Body of pancreas (tissue), 4 donors: ENCODE measurements around the gene DYRK1B. TPM values are rescaled to one million over a fixed set of nuclear protein-coding genes. Genes with fewer than 3 reads are reported as not detected.
A peak's percentile ranks its signal among the peaks of the same experiment; 100 is the strongest.
"Not testable (repeated sequence)": the region's sequence is repeated elsewhere in the genome, so short reads cannot be mapped to it uniquely, and the experiment has no call there.

Experiments used
- ATAC-seq: fragments of 150-250 bp; one replicate; pipeline ENCODE4 v1.9.1; 2016
- DNase-seq, 4 donors: peaks; one replicate each; pipeline ENCODE4 v3.0.0-alpha.2; 2019
- H3K27ac ChIP-seq, 4 donors: fragments of 200-600 bp; sonication (generic); 1 replicate in 3 of 4; 2 replicates in 1 of 4; pipeline versions ENCODE4 v1.5.1 to v1.6.1; 2016 to 2019; ENCODE audit warnings: mild to moderate bottlenecking in 1 of 4, mixed read lengths in 1 of 4, moderate library complexity in 1 of 4
- H3K27me3 ChIP-seq, 2 donors: fragments of 200-600 bp; sonication (generic); one replicate each; pipeline ENCODE4 v1.6.0; 2016; ENCODE audit warnings: mild to moderate bottlenecking in 1 of 2
- H3K36me3 ChIP-seq, 2 donors: fragments of 200-600 bp; sonication (generic); replicated peaks in 1 of 2; 2 replicates each; pipeline ENCODE4 v1.5.1; 2016; ENCODE audit warnings: low read depth in 2 of 2; ENCODE audit not compliant: insufficient read depth in 1 of 2
- H3K4me1 ChIP-seq: fragments of 200-600 bp; sonication (generic); one replicate; pipeline ENCODE4 v1.6.0; 2016
- H3K4me3 ChIP-seq, 2 donors: fragments of 200-600 bp; sonication (generic); 1 replicate in 1 of 2; 2 replicates in 1 of 2; pipeline ENCODE4 v1.5.1; 2016 to 2019
- H3K9me3 ChIP-seq, 3 donors: fragments of 200-600 bp; sonication (generic); 1 replicate in 2 of 3; 2 replicates in 1 of 3; pipeline ENCODE4 v1.5.1; 2016
- POLR2A ChIP-seq, 3 donors: fragments of 450-650 bp; IDR thresholded peaks; one replicate each; pipeline ENCODE4 v1.6.1; 2016; ENCODE audit warnings: antibody characterized with exemption in 3 of 3, mild to moderate bottlenecking in 2 of 3
- WGBS, 2 donors: methylation state at CpG; one replicate each; pipeline ENCODE4 v1.1.5; 2017; 5-methylcytosine and 5-hydroxymethylcytosine counted together
- intact Hi-C: fragments of 100-400 bp; cut with DNase I; formaldehyde crosslinking; loops from one replicate; pipeline ENCODE4 v1.15.1; 2023
- total RNA-seq, 2 donors: library from RNA; depleted of rRNA; stranded (reverse); fragments of >200 nt; gene quantifications; one replicate each; pipeline ENCODE4 v1.1.0, GENCODE V29; 2016
- TF ChIP-seq, protein P1 (sequence below), 7 experiments: fragments of 450-650 bp in 4 of 7; fragments of 200-600 bp in 3 of 7; sonication (generic) in 3 of 7; IDR thresholded peaks; one replicate each; pipeline ENCODE4 v1.5.1; 2016 to 2019; ENCODE audit warnings: antibody characterized with exemption in 7 of 7

DYRK1B gene
- total RNA-seq = 10 to 100 TPM; 11.9 to 21.1 TPM

- DNase-seq (peak; percentile 97 to 99 (median 98)), ATAC-seq (peak; percentile 93)
- 0% methylated on average over 5 to 37 of the region's 59 CpGs for WGBS, 2 donors
- Histone ChIP-seq H3K36me3 (peaks cover 14 to 31% of the 10 kb centered on the region in 2 donors), H3K27me3 (no peaks in the 10 kb centered on the region), H3K27ac (peak within 1 kb of the TSS; percentile 60 to 90 (median 83)), H3K9me3 (no peaks in the 10 kb centered on the region), H3K4me3 (peak within 1 kb of the TSS; percentile 91 to 100), H3K4me1 (peaks cover 20% of the 10 kb centered on the region)
- TF ChIP-seq POLR2A (IDR thresholded peaks at IDR 0.05) = peak in 2 of 3 donors; percentile 56 to 60
- TF ChIP-seq, protein P1, sequence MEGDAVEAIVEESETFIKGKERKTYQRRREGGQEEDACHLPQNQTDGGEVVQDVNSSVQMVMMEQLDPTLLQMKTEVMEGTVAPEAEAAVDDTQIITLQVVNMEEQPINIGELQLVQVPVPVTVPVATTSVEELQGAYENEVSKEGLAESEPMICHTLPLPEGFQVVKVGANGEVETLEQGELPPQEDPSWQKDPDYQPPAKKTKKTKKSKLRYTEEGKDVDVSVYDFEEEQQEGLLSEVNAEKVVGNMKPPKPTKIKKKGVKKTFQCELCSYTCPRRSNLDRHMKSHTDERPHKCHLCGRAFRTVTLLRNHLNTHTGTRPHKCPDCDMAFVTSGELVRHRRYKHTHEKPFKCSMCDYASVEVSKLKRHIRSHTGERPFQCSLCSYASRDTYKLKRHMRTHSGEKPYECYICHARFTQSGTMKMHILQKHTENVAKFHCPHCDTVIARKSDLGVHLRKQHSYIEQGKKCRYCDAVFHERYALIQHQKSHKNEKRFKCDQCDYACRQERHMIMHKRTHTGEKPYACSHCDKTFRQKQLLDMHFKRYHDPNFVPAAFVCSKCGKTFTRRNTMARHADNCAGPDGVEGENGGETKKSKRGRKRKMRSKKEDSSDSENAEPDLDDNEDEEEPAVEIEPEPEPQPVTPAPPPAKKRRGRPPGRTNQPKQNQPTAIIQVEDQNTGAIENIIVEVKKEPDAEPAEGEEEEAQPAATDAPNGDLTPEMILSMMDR (IDR thresholded peaks at IDR 0.05) = no peak
- intact Hi-C loops = no loop called here
These were observed at the start of gene DYRK1B for GRCh38 chr19:39833464-39834286. Gene DYRK1B (minus strand): TSS chr19:39834162. CDS start chr19:39831867, 2,295 bp downstream.

DNA sequence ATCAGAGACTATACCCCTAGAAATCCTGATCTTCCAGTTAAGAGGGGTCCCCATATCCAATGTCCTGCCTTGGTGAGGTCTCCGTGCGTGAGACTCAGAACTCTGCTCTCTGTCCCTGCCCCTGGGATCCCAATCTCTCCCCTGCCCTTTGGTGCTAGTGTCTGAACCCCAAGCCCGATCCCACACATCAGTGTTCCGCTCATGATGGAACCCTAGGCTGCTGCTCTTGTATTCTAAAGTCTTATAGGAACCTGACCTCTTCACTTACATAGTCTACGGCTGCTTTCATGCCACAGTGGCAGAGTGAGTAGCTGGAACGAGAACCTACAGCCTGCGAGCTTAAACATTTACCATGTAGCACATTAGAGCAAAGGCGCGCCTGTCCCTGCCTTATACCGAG is 48.7 kb upstream of the DYRK1B start:
- H3K27ac ChIP-seq, H3K4me1 ChIP-seq, intact Hi-C loops, H3K36me3 ChIP-seq, H3K4me3 ChIP-seq, H3K27me3 ChIP-seq, DNase-seq, ATAC-seq, H3K9me3 ChIP-seq: not testable (repeated sequence)
- 70 to 77% methylated on average over 5 to 7 of the region's 10 CpGs for WGBS, 2 donors

DNA sequence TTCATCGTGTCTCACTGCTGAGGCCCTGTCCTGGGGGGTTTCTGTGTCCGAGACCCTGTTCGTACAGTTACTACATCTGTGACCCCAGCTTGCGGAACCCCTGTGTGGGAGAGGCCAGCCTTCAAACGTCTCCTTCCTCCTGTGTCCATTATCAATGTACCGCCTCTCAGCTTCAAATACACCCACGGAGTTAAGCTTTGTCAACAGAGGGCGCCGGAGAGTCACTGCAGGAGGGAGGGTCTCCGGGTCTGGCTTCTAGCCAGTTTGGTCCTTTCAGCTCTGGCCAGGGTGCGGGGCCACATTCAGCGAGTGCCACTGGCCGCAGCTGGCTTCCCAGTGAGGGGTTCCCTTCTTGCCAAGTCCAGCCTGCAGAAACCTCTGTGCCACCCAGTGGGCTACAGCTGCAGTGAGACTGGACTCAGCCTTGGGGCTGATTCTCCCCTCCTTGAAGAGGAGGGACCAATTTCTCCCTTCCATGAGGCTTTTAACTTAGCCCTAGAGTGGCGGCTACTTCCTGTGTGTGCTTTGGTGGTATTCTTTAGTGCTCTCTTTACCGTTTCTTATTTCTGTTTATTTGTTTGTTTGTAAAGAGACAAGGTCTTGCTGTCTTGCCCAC is 47.6 kb upstream of the DYRK1B start:
- H3K36me3 ChIP-seq, H3K4me3 ChIP-seq, H3K9me3 ChIP-seq, intact Hi-C loops, H3K27ac ChIP-seq, H3K4me1 ChIP-seq, H3K27me3 ChIP-seq: not testable (repeated sequence)
- peak in 1 of 4 donors; percentile 37 for DNase-seq
- TF ChIP-seq, protein P1 (IDR thresholded peaks at IDR 0.05) = peak in 3 of 7 experiments; percentile 8 to 16 (median 15)
- peak; percentile 75 for ATAC-seq
- WGBS, 2 donors = 12 to 16% methylated on average over 12 to 13 of the region's 15 CpGs

DNA sequence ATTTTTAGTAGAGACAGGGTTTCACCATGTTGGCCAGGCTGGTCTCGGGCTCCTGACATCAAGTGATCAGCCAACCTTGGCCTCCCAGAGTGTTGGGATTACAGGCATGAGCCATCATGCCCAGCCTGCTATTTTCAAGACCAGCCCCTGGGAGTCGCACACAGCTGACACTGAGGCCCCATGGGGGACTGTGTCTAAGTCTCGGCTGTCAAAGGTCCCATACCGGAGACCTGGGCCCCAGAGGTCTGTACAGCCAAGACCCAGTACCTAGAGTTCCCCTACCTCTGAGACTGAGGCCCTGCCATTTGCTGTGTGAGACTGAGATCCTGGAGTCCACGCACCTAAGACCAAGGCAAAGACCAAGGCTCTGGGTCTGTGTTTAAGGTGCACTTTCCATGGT is 46.3 kb upstream of the DYRK1B start:
- H3K27ac ChIP-seq, H3K9me3 ChIP-seq, H3K36me3 ChIP-seq, ATAC-seq, H3K4me3 ChIP-seq, H3K4me1 ChIP-seq, intact Hi-C loops, H3K27me3 ChIP-seq, DNase-seq: not testable (repeated sequence)
- WGBS, 2 donors = 80 to 83% methylated on average over 1 to 5 of the region's 5 CpGs

DNA sequence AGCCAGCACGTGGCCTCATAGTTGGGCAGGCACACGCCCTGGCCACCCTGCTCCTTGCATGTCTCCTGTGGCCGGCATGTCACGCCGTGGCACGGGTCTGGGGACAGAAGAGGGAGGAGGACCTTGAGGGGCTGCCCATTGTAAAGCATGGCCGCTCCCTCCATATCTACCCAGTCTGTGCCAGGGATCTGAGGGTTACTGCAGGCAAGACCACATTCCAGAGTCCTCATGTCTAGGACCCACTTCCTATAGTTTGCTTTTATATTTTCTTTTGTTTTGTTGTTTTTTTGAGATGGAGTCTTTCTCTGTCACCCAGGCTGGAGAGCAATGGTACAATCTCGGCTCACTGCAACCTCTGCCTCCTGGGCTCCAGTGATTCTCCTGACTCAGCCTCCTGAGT is 45.8 kb upstream of the DYRK1B start:
- intact Hi-C loops, H3K27ac ChIP-seq, H3K4me3 ChIP-seq, H3K4me1 ChIP-seq, H3K9me3 ChIP-seq, H3K36me3 ChIP-seq, H3K27me3 ChIP-seq, ATAC-seq, DNase-seq: not testable (repeated sequence)
- WGBS, 2 donors = 84 to 85% methylated on average over 2 to 5 of the region's 8 CpGs

- H3K4me3 ChIP-seq, H3K9me3 ChIP-seq, ATAC-seq, intact Hi-C loops, H3K27me3 ChIP-seq, H3K4me1 ChIP-seq, H3K36me3 ChIP-seq, DNase-seq, H3K27ac ChIP-seq: not testable (repeated sequence)
- WGBS, 2 donors = 67 to 73% methylated on average over 10 to 11 of the region's 11 CpGs
These were observed 44.9 kb upstream of the DYRK1B start for GRCh38 chr19:39878866-39879265.
